HG03025 (cell line): Measurements from ENCODE around the gene SERPINI1.

Source experiments
- ATAC-seq: cut with Tn5 transposase; IDR thresholded peaks from one replicate; pipeline ENCODE4 v1.9.1; 2021; ENCODE audit warnings: mild to moderate bottlenecking, moderate library complexity; ENCODE audit not compliant: unreplicated experiment, low FRiP score

The SERPINI1 gene

GRCh38 chr3:167735233-167736138 is at the start of gene SERPINI1:
Gene SERPINI1 (plus strand): TSS chr3:167735721. CDS start chr3:167789129, 53,408 bp downstream.
- peak; percentile 64 for ATAC-seq

- ATAC-seq = peak; percentile 100
Measured at GRCh38 chr3:167691366-167691765, 44.2 kb upstream of the SERPINI1 start.

GRCh38 chr3:167694121-167694520 is 41.4 kb upstream of the SERPINI1 start:
- ATAC-seq = no peak

GRCh38 chr3:167700046-167700445 is 35.5 kb upstream of the SERPINI1 start:
- no peak for ATAC-seq

- ATAC-seq = no peak
Measured at GRCh38 chr3:167700926-167701325, 34.6 kb upstream of the SERPINI1 start.

GRCh38 chr3:167705840-167706239 is 29.7 kb upstream of the SERPINI1 start:
- no peak for ATAC-seq

- no peak for ATAC-seq
Measured at GRCh38 chr3:167709690-167710089, 25.8 kb upstream of the SERPINI1 start.

GRCh38 chr3:167710552-167710951 is 25.0 kb upstream of the SERPINI1 start:
- no peak for ATAC-seq

- no peak for ATAC-seq
Measured at GRCh38 chr3:167711439-167711838, 24.1 kb upstream of the SERPINI1 start.

- no peak for ATAC-seq
Measured at GRCh38 chr3:167712445-167712844, 23.1 kb upstream of the SERPINI1 start.

GRCh38 chr3:167714871-167715270 is 20.6 kb upstream of the SERPINI1 start:
- no peak for ATAC-seq

GRCh38 chr3:167716920-167717319 is 18.6 kb upstream of the SERPINI1 start:
- no peak for ATAC-seq

GRCh38 chr3:167718582-167718981 is 16.9 kb upstream of the SERPINI1 start:
- no peak for ATAC-seq

GRCh38 chr3:167723025-167723512 is 12.5 kb upstream of the SERPINI1 start:
- no peak for ATAC-seq

GRCh38 chr3:167723872-167724271 is 11.6 kb upstream of the SERPINI1 start:
- no peak for ATAC-seq

- ATAC-seq = no peak
Measured at GRCh38 chr3:167728176-167728575, 7.3 kb upstream of the SERPINI1 start.

- ATAC-seq = no peak
Measured at GRCh38 chr3:167728632-167729323, 6.7 kb upstream of the SERPINI1 start.

GRCh38 chr3:167729591-167729990 is 5.9 kb upstream of the SERPINI1 start:
- ATAC-seq = no peak

- no peak for ATAC-seq
Measured at GRCh38 chr3:167731393-167731792, 4.1 kb upstream of the SERPINI1 start.

- ATAC-seq = no peak
Measured at GRCh38 chr3:167732313-167733065, 3.0 kb upstream of the SERPINI1 start.
